ENCODE measurements around the gene CDH23.

The CDH23 gene

DNA sequence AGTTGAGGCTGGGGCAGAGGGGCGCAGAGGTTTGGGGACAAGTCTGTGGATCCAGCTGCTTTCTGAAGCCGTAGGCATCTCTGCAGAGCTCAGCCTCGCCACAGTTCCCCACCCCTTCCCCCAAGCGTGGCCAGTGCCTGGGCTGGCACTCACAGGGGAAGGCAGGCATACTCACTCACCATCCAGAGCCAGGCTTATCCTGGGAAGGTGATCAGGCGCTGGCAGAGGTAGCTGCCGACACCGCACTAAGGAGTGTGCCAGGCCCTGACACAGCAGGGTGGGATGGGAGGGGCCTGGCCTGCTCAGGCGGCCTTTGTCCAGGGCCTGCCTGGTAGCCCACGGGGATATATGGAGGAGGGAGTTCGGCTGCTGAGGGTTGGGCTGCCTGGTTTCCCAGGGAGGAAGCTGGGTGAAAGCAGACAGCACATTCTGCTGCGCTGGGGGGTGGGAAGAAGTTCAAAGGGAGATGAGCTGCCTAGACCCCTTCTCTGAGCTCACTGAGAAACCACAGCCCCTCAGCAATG, 360.7 kb downstream of the CDH23 start:
- DNase-seq (ENCODE audit: low read depth): no peak

DNA sequence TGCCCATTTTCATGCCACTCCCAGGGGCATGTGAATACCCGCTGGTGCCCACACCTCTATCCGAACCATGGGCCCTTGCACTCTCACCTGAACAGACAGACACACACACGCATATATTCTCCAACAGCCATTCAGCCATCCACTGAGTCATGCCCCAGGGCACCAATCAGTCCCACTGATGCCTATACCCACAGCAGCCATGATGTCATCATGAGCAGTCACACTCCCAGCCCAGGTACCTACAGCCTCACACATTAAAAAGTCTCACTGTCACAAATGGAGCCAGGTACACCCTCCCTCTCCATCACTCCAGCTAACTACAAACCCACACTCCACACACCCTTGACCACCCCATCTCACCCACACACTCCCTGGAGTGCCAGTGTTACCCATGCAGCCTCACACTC, 364.4 kb downstream of the CDH23 start:
- DNase-seq (ENCODE audit: low read depth): peak; percentile 37

DNA sequence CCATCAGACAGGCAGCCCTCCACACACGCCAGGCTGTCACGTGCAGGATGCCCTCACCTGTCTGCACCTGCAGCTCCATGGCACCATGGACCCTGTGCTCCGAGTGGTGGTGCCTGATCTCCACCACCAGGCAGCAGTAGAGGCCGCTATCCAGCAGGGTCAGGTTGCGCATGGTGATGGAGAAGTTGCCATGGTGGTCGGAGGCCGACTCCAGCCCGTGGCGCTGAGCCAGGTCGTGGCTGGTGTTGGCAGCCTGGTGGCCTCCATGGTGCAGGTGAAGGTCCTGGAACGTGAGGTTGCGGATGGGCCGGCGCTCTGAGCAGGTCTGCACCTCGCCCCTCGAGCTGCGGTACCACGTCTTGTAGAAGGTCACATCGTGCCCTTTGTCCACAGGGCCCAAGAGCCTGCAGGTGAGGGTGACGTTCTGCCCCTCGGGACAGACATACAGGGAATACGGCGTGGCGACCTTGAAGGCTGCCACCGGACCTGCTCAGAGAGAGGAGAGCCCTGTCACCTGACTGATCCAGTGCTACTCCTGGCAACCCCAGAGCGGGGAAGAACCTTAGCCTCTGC, 364.9 kb downstream of the CDH23 start:
- no peak for DNase-seq (ENCODE audit: low read depth)

DNA sequence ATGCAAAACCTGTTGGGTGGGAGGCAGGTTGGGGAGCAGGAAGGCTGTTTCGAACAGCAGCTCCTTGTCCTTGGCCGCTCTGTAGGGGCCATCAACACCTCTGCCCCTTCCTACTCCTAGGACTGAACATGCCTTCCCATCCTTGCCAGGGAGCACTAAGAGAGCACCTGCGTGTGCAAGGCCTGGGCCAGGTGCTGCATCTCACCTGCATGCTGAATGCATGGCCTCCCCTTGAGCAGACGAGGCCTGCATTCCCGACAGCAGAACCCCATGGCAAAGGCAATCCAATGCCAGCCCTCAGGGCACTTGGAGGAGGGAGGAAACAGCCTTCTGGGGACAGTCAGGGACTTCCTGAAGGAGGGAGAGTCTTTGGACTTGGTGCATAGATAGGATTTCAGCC, 365.6 kb downstream of the CDH23 start:
- DNase-seq (ENCODE audit: low read depth): no peak

DNA sequence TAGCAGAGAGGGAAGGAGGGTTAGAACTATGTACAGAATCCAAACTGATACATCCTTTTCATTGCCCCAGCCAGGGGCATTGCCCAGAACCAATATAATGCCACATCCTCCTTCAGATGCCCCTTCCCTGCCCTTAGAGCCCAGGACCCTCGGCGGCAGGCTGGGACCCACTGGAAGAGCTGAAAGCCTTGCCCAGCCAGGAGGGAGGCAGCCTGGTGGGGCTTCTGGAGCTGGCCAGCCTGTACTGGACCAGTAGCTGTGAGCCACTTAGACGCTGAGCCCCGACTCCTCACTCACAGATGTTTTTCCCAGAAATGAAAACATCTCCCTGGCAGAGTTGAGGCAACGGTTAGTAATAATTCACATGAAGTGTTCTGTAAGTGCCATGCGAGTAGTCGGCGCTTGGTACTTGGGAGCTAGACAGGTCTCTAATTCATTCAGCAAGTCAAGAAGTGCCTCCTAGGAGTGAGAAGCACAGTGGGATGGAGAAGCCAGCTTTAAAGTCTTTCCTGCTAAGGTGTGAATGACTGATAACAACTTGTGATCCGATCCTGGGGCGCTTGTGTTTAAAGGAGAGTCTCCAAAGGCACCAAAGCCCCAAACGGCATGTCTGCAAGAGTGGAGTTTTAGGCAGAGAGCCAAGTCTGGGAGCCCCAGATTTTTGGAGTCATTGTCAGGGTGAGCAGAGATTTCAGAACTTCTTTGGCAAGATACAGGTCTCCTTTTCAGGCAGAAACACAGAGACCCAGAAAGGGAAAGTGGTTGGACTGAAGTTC, 366.8 kb downstream of the CDH23 start:
- DNase-seq (ENCODE audit: low read depth): no peak

DNA sequence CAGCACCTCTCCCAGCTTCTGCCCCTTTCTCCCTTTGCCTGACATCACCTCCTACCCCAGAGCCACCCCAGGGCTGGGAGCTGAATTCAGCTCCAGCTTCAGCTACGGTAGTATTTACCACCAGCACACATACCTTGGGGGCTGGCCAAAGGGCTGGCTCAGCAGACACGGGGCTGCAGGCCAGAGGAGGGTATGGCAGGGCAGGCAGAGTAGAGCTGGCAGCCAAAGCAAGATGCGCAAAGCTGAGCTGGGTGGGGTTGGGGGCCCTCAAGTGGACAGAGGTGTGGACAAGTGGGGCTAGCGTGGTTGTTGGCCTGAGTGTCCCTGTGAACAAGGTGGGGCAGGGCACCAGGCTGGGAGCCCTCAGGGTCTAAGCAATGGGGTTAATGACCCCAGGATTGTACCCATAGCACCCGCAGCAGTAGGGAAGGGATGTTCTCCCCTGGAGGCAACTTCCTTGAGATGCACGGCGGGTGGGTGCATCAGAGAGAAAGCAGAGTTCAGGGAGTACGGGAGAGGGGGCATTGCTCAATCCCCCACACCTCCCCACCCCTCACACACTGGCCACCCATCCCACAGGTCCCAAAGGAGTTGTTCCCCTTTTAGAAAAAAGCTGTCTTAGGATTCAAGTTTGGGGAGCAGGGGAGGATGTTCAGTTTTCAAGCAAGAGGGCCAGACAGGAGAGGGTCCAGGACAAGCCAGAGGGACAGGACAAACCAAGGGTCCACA, 368.6 kb downstream of the CDH23 start:
- no peak for DNase-seq (ENCODE audit: low read depth)

DNA sequence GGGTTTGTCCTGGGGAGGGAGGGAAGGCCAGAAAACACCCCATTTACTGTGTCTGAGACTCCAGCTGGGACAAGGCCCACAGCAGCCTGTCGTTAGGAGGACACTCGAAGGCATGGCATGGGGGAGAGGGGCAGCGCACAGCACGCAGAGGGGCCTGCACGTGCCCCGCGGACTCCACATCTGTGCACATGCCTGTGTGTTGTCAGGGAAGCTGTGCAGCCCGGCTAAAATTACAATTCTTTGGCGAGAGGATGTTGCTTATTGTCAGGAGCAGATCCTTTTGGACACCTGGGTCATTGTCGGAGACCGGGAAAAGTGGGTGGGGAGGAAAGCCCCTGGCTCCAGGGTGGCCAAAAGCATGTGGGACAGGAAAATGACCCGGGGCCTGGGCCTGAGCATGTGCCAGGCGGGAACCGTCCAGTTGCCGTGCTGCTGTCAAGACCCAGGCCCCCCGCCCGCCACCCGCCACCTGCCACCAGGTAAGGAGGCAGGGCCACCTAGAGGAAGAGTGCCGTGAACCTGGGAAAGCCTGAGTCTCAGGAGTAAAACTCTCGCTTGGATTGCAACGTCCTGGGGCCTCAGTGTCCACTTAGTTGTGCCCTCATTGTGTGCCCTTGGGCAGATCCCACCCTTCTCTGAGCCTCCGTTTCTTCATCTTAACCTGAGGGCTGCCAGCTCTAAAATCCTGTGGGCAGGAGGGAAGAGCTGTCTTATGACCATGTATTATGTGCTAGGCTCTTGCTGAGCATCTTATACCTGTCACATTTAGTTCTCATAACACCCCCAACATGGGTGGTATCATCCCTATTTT, 369.4 kb downstream of the CDH23 start:
- no peak for DNase-seq (ENCODE audit: low read depth)

DNA sequence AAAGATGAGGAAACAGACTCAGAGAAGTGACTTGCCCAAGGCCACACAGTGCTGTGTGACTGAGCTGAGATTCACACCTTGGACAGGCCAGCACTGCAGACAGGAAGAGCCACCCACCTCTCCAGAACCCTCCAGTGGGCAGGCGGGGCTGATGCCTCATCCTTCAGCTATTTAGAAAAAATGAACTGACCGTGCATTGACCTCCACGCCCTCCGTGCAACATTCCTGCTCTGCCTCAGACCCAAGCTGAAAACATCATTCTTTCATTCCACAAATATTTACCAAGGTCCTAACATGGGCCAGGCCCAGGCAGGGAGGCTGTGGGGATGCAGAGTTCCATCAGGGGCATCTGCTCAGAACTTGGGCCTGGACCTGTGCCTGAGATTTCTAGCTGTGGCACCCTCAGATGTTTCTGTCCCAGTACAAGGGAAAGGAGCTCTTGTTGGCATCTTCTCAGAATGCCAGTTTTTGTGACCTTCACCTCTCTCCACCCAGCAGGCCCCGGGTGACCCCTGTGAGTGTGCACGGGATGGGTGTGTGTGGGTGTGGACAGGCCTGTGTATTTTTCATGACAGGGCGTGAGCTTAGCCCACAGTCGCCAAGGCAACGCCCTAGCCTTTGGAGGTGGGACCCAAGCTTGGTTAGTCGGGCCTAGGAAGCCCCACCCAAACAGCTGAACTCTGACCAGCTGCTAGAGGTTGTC, 370.1 kb downstream of the CDH23 start:
- no peak for DNase-seq (ENCODE audit: low read depth)

DNA sequence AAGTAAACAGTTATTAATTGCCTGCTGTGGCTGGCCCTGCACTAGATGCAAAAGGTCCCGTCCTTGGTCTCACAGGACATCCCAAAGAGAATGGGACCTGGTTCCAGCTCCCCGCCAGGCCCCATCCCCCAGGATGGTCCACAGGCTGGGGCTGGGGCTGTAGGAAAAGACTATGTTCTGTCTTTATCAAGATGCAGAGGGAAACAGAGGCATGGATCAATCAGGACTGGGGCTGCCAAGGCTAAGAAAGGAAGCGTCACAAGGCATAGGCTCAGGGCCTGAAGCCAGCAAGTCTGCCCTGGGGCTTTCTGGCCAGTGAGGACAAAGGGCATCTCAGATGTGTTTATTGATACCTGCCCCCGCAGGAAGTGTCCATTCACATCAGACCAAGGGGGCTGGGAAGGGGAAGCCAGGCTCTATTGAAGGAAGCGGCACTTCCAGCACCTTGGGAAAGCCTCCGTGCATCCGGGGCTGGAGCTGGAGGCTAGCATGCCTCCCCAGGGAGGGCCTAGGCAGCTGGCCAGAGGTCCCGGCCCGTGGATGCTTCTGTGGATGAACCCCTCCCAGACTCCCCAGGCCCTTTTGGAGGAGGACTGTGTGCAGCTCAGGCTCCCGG, 370.8 kb downstream of the CDH23 start:
- DNase-seq (ENCODE audit: low read depth): no peak

DNA sequence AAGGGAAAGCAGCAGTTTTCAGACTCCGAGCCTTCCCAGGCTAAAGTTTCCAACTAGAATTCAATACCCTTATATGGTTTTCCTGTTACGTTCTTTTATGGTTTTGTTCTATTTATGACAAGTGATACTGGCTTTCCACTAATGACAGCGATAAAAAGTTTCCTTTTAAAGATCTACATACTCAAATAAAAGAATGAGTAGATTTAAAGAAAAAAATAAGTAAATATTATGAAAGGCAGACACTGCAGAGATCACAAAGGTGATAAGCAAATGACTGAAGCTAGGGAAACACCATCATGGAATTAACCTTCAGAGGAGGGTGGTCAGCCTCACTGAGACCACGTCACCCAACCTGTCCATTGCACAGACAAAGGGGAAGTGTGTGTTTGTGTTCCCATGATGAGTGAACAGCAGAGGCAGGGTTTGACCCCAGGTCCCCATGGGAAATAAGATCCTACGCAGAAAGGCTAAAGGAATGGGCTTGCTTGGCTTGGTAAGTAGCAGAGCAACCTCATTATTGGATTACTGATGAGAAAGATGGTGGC, 372.6 kb downstream of the CDH23 start:
- peak; percentile 35 for DNase-seq (ENCODE audit: low read depth)

DNA sequence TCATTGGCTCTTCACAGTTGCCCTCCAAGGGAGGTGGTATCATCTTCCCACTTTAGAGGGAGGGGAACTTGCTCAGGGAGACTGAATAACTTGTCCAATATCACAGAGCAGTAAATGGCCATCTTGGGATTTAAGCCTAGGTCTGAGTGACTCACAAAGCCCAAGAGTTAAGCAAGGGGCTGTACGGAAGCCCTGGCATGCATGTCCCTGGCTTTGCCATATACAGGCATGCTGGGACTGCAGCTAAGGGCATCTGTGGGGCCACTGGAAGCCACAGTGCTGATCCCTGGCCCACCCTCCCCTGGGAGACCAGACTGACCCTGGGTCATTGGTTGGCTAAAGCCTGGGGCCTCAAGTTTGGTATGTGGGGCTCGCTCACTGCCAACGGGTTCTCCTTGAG, 373.5 kb downstream of the CDH23 start:
- no peak for DNase-seq (ENCODE audit: low read depth)

DNA sequence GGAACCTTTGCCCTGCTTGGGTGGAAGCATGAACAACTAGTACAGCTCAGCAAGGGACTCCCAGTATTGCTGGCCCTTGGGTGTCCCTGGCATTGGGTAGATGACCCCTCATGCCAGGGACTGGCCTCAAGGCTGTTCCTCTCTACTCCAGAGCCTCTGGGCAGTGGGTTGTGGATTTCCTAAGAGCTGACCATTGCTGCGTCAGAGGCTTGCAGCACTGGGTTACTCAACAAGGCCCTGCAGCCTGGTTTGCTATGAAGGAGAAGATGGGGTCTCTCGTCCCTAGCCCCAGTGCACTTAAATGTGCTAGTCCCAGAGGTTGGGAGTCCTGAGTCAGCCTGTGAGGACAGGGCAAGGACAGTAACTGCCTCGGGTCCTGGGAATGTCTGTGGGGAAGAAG, 374.1 kb downstream of the CDH23 start:
- DNase-seq (ENCODE audit: low read depth): no peak

DNA sequence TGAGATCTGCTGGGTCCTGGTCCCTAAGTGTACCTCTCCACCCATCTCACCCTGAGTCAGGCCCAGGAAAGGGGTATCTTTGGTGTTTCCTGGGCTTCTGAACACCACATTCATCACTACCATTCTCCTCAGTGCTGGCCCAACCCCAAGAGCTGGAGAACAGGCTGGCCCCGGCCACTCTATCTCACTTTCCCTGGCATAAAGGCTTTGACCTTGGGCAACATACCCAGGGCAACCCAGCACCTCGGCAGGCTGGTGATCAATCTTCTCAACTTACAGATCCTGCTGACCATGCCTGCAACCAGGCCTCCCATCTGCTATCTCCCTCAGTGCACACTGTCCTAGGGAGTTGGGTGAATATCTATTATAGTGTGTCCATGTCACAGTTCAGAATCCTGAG, 374.5 kb downstream of the CDH23 start:
- no peak for DNase-seq (ENCODE audit: low read depth)

DNA sequence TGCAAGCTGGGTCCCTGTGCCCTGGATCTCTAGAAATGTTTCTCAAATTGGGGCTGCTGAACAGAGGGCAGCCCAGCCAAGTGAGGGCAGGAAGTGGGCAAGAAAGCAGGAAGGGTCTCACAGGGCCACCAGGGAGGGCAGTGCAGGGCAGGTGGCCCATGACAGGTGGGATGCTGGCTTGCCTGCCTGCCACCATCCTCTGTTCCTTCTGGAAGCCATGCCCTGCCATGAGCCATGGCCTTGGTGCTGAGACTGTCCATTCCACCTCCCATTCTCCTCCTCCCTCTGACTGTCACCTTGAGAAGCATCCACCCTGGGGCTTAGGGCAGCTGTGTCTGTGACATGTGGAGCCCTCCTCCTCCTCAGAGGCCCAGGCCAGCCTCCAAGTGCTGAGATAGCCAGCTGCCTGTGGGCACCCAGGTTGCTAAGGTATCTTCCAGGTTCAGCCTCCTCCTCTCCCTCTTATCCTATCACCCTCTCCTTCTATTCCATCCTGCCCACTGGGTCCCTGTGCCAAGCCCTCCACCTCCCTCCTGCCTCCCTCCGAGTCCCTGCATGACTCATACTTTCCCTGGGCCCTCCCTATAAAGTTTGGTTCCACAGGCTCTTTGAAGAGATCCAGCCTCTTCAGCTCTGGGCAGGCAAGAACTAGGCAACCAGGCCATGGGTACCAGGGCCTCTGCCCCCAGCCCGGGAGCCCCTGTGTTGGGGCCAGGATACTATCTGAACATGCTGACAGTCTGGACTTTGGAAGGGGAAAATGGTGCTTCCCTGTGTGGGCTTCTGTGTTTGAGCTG, 375.3 kb downstream of the CDH23 start:
- peak; percentile 57 for DNase-seq (ENCODE audit: low read depth)

DNA sequence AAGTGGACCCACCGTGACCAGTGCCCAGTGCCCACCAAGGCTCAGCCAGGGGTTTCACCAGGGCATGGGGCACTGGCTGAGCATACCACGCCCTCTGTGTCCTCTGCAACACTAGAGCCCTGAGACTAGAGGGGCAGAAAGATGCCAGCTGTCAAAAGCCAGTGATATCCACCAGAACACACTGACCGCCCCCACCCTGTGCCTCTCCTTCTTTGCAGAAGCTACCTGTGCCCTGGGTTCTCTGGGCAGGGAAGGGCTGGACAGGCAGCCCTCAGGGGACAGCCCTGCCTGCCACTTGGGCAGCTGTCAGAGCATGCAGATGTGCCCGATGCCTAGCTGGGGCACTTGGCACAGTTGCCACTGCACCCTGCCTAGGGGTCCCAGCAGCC, 376.1 kb downstream of the CDH23 start:
- no peak for DNase-seq (ENCODE audit: low read depth)

DNA sequence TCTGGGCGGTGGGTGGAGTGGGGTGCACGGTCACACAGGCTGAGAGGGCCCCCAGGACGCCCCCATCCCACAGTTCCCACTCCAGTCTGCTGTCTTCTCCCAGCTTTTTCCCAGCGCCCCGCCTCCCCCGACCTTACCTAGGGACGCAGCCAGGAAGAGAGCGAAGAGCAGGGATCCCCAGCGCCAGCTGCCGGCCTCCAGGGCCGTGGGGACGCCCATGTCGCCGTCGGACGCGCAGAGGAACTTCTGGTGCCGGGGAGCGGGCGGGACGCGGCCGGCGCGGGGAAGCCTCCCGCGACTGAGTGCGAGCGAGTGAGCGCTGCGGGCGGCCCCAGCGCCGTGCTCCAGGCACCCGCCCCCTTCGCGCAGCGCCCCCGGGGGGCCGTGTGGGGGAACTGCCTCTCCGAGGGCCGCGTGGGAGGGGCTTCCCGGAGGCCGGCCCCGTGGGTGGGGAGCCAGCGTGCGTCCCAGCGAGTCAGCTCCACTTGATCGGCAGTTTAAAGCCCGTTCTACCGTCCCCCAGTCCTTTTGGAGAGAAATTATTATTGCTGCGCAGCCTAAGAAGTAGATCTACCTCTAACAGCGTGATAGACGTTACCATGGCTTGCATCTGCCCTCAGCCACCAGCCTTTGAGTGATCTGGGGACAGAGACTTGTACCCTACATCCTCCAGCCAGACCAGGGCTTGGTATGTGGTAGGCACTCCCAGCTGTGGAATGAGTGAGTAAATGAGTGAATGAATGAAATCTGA, 376.7 kb downstream of the CDH23 start, which contains the start of gene VSIR:
TSS of gene VSIR (minus strand) at position 300 of the 751 bp plus-strand sequence. CDS start at position 219, 81 bp downstream.
- DNase-seq (ENCODE audit: low read depth): peak; percentile 89

DNA sequence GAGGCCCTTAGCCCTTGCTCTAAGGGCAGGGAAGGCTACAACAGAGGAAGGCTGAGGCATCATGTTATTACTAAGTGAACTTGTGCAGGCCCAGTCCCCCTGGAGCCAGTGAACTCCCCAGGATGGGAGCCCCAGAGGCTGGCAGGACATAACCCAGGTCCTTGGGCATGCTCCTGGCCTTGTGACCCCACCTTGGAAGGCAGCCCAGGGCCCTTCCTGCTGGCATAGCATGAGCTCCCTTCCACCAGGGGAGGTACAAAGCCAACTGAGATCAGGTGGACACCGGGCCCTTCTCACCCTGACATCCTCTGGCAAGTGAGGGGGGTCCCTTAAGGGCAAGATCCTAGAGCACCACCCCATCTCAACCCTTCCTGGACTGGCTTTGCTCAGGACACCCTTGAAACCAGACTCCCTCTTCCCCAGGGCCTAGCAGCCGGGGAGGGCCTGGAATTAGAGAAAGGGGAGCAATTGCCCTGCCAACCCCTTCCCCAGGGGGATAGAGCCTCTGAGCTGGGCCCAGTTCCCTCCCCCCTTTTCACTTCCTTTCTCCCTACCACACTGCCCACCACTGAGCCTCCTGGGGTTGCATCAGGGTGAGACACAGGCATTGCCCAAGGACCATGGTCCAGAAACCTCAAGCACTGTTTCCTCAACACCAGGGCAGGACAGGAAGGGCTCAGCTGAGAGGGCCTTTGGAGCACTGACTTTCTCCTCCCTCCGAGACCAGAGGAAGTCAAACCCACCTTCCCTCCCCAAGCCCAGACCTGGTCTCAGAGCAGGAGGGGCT, 378.4 kb downstream of the CDH23 start:
- DNase-seq (ENCODE audit: low read depth): no peak

DNA sequence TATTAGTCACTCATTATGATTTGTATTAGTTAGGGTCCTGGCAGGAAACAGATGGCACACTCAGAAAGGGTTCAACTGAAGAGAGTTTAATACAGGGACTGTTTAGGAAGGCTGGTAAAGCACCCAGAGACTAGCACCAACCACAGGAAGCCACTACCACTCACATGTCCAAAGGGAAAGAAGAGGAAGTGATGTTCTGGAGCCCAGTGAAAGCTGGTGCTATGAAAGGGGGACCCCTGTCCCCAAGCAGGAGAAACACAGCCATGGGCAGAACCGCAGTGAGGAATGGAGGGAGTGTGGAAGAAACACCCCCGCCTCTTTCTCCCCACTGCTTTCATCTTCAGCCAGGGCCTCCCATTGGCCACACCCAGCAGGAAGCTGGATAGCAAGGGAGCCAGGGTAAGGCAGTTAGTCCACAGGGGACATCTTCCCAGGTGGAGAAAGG, 379.8 kb downstream of the CDH23 start:
- no peak for DNase-seq (ENCODE audit: low read depth)

Data from stimulated activated CD8-positive, alpha-beta memory T cell treated with anti-CD3 and anti-CD28 coated beads, Interleukin-12 subunit alpha, Interleukin-12 subunit beta, amount 100 ng/mL, for 1 hour (primary cell).